NCI-H69 (cell line): Measurements from ENCODE around the gene BICD2.
A peak's percentile ranks its signal among the peaks of the same experiment; 100 is the strongest.

Experiments used
- DNase-seq: peaks from one replicate; lab custom pipeline; 2025; lab: John Stamatoyannopoulos, UW

Gene BICD2

GRCh38 chr9:92747459-92748232 lies 17.0 kb downstream of the BICD2 start:
- DNase-seq, result no peak

GRCh38 chr9:92746567-92747458 lies 17.8 kb downstream of the BICD2 start:
- DNase-seq, result no peak

GRCh38 chr9:92745881-92746280 lies 18.8 kb downstream of the BICD2 start:
- DNase-seq, result no peak

- no peak for DNase-seq
These were observed 19.3 kb downstream of the BICD2 start for GRCh38 chr9:92745331-92745730.

GRCh38 chr9:92740969-92741368 lies 23.7 kb downstream of the BICD2 start:
- DNase-seq, result no peak

- DNase-seq, result no peak
These were observed 24.1 kb downstream of the BICD2 start for GRCh38 chr9:92740446-92740961.

- no peak for DNase-seq
These were observed 24.6 kb downstream of the BICD2 start for GRCh38 chr9:92740009-92740408.

GRCh38 chr9:92739346-92739970 lies 25.2 kb downstream of the BICD2 start:
- DNase-seq, result no peak

GRCh38 chr9:92738661-92739081 lies 26.0 kb downstream of the BICD2 start:
- DNase-seq, result no peak

- DNase-seq, result peak; percentile 32
These were observed 26.9 kb downstream of the BICD2 start for GRCh38 chr9:92737611-92738299.

GRCh38 chr9:92737216-92737606 lies 27.4 kb downstream of the BICD2 start:
- DNase-seq, result no peak

- no peak for DNase-seq
These were observed 27.9 kb downstream of the BICD2 start for GRCh38 chr9:92736563-92737215.

- DNase-seq, result no peak
These were observed 28.7 kb downstream of the BICD2 start for GRCh38 chr9:92735636-92736562.

- no peak for DNase-seq
These were observed 29.6 kb downstream of the BICD2 start for GRCh38 chr9:92734931-92735635.

- no peak for DNase-seq
These were observed 33.7 kb downstream of the BICD2 start for GRCh38 chr9:92730897-92731296.

- DNase-seq, result no peak
These were observed 34.9 kb downstream of the BICD2 start for GRCh38 chr9:92729735-92730155.

- DNase-seq, result no peak
These were observed 35.5 kb downstream of the BICD2 start for GRCh38 chr9:92728831-92729734.
